ENCODE data around the gene TMEM69. TPM values are rescaled to one million over a fixed set of nuclear protein-coding genes. Genes with fewer than 3 reads are reported as not detected.

TMEM69 gene
- total and polyA plus RNA-seq, 2 of the 4 experiments (the other 2 are of a cell fraction), result 19.9 to 33.6 TPM

- H2BK20ac ChIP-seq (ENCODE audit: low read depth, low read length), result no peak overlapping the region
- H2BK120ac ChIP-seq (ENCODE audit: low read depth, low read length), result no peak overlapping the region
- ATAC-seq (ENCODE audit: low read depth) (no peak), DNase-seq (no peak)
- no peaks in the 10 kb centered on the region for H3K9me3 ChIP-seq (ENCODE audit: control insufficient read depth, insufficient read depth, low read length)
- no peak overlapping the region for H3K9ac ChIP-seq (ENCODE audit: low read depth, low read length)
- H4K8ac ChIP-seq (ENCODE audit: low read depth in 2 of 2, low read length in 2 of 2), result no peak overlapping the region
- no peak overlapping the region for H2BK15ac ChIP-seq (ENCODE audit: low read depth, low read length)
- H3K4me1 ChIP-seq (ENCODE audit: control insufficient read depth, insufficient read depth, low read length), result peaks cover 5% of the 10 kb centered on the region
- no peak overlapping the region for H3K56ac ChIP-seq (ENCODE audit: extremely low read depth, insufficient read depth, low read length)
- ChIA-PET CTCF (no interaction called here), POLR2A (ENCODE audit: unreplicated experiment) (no interaction called here)
- H3K4me3 ChIP-seq (ENCODE audit: insufficient read depth, low read depth, low read length), result no peak overlapping the region
- peaks cover 12% of the 10 kb centered on the region; the same call in 1 of the 2 replicates for H4K20me1 ChIP-seq (ENCODE audit: insufficient read depth, low read length)
- in situ Hi-C loops (cut with MboI; ENCODE audit: low sequenced_read_pairs), result no loop called here
- H3K4ac ChIP-seq (ENCODE audit: low read depth, low read length), result no peak overlapping the region
- WGBS, 2 experiments (ENCODE audit: extremely low coverage in 2 of 2, insufficient read length in 1 of 2), result no CpG with 5 or more reads among the region's 5 CpGs
- no peak overlapping the region for H3K14ac ChIP-seq (replicated peaks; ENCODE audit: low read depth, low read length)
- H3K23ac ChIP-seq (ENCODE audit: low read depth, low read length), result no peak overlapping the region
- no peak overlapping the region for H2AFZ ChIP-seq (replicated peaks; ENCODE audit: low read length, poor library complexity)
- dilution Hi-C loops (cut with HindIII; ENCODE audit: low sequenced_read_pairs, unreplicated experiment), result no loop called here
- TF ChIP-seq CHD1 (IDR thresholded peaks at IDR 0.05; ENCODE audit: low read depth, low read length), result no peak
- TF ChIP-seq, protein P1, sequence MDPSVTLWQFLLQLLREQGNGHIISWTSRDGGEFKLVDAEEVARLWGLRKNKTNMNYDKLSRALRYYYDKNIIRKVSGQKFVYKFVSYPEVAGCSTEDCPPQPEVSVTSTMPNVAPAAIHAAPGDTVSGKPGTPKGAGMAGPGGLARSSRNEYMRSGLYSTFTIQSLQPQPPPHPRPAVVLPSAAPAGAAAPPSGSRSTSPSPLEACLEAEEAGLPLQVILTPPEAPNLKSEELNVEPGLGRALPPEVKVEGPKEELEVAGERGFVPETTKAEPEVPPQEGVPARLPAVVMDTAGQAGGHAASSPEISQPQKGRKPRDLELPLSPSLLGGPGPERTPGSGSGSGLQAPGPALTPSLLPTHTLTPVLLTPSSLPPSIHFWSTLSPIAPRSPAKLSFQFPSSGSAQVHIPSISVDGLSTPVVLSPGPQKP (IDR thresholded peaks at IDR 0.05; ENCODE audit: borderline replicate concordance, low read depth, low read length), result no peak
- TF ChIP-seq, protein P2, sequence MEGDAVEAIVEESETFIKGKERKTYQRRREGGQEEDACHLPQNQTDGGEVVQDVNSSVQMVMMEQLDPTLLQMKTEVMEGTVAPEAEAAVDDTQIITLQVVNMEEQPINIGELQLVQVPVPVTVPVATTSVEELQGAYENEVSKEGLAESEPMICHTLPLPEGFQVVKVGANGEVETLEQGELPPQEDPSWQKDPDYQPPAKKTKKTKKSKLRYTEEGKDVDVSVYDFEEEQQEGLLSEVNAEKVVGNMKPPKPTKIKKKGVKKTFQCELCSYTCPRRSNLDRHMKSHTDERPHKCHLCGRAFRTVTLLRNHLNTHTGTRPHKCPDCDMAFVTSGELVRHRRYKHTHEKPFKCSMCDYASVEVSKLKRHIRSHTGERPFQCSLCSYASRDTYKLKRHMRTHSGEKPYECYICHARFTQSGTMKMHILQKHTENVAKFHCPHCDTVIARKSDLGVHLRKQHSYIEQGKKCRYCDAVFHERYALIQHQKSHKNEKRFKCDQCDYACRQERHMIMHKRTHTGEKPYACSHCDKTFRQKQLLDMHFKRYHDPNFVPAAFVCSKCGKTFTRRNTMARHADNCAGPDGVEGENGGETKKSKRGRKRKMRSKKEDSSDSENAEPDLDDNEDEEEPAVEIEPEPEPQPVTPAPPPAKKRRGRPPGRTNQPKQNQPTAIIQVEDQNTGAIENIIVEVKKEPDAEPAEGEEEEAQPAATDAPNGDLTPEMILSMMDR (conservative IDR thresholded peaks at IDR 0.05; ENCODE audit: low read depth, low read length), result no peak
- no peak overlapping the region for H2BK5ac ChIP-seq (ENCODE audit: low read depth, low read length, poor library complexity, severe bottlenecking)
- intact Hi-C loops (cut with micrococcal nuclease), result loop anchor here (5.0 kb wide), 1 partner anchor 239 kb away; no protein-coding TSS in a partner anchor
- BruUV-seq (replicated peaks), result no TSS peak
- no peaks in the 10 kb centered on the region for H3K27me3 ChIP-seq (ENCODE audit: control insufficient read depth, insufficient read depth, low read length)
- H3K79me1 ChIP-seq (ENCODE audit: low read depth in 1 of 2, low read length in 2 of 2), result peaks cover 21 to 60% of the 10 kb centered on the region in 2 experiments
- H3K9me1 ChIP-seq (ENCODE audit: insufficient read depth, low read length), result peaks cover 8% of the 10 kb centered on the region
- H4K91ac ChIP-seq (ENCODE audit: insufficient read depth, low read depth, low read length), result no peak overlapping the region
- peaks cover 41% of the 10 kb centered on the region for H3K36me3 ChIP-seq (ENCODE audit: control insufficient read depth, insufficient read depth, low read length)
- H4K5ac ChIP-seq (ENCODE audit: low read depth, low read length), result no peak overlapping the region
- H2AK9ac ChIP-seq (replicated peaks; ENCODE audit: low read depth, low read length, poor library complexity), result no peak overlapping the region
- H2AK5ac ChIP-seq (ENCODE audit: low read depth, low read length), result no peak overlapping the region
- no peak overlapping the region for H3K18ac ChIP-seq (ENCODE audit: low read depth, low read length)
- H3K27ac ChIP-seq (ENCODE audit: insufficient read depth, low read length), result no peak overlapping the region
- H3K4me2 ChIP-seq (ENCODE audit: low read depth, low read length), result no peak overlapping the region
Measured at GRCh38 chr1:45643321-45643720, 44.7 kb upstream of the TMEM69 start.
